ENCODE data around the gene ITFG1. TPM values are rescaled to one million over a fixed set of nuclear protein-coding genes. Genes with fewer than 3 reads are reported as not detected.

Gene ITFG1
- total and polyA plus RNA-seq, 2 donors from 2014 or later, result 63.7 to 69.7 TPM

DNA sequence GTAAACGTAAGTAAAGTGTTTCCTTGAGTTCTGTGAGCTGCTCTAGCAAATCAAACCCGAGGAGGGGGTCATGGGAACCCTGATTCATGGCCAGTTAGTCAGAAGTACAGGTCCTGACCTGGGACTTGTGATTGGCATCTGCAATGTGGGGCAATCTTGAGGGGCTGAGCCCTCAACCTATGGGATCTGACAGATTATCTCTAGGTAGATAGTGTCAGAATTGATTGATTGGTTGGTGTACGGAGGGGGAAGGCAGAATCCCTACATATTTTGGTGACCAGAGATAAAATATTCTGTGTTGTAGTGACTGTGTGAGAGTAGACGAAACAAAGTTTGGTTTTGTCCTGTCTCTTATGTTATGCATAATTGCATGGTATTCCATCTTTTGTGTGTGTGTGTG, 216.7 kb downstream of the ITFG1 start:
- DNase-seq, result no peak
- H3K36me3 ChIP-seq (ENCODE audit: control insufficient read depth in 2 of 3, insufficient read depth in 3 of 3, low read length in 3 of 3), result no peaks in the 10 kb centered on the region
- TF ChIP-seq, protein P1, sequence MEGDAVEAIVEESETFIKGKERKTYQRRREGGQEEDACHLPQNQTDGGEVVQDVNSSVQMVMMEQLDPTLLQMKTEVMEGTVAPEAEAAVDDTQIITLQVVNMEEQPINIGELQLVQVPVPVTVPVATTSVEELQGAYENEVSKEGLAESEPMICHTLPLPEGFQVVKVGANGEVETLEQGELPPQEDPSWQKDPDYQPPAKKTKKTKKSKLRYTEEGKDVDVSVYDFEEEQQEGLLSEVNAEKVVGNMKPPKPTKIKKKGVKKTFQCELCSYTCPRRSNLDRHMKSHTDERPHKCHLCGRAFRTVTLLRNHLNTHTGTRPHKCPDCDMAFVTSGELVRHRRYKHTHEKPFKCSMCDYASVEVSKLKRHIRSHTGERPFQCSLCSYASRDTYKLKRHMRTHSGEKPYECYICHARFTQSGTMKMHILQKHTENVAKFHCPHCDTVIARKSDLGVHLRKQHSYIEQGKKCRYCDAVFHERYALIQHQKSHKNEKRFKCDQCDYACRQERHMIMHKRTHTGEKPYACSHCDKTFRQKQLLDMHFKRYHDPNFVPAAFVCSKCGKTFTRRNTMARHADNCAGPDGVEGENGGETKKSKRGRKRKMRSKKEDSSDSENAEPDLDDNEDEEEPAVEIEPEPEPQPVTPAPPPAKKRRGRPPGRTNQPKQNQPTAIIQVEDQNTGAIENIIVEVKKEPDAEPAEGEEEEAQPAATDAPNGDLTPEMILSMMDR (IDR thresholded peaks at IDR 0.05; ENCODE audit: borderline replicate concordance, extremely low read depth, insufficient read depth), result no peak
- intact Hi-C loops (cut with DNase I), result no loop called here
- H3K27ac ChIP-seq (ENCODE audit: low read depth in 2 of 2, low read length in 2 of 2), result no peak overlapping the region
- H3K9me3 ChIP-seq (ENCODE audit: control insufficient read depth in 2 of 3, insufficient read depth in 1 of 3, low read length in 3 of 3), result no peaks in the 10 kb centered on the region
- no peak overlapping the region for H3K4me3 ChIP-seq (ENCODE audit: low read length in 3 of 3)
- FAIRE-seq, result no peak
- H3K4me1 ChIP-seq (ENCODE audit: control insufficient read depth in 2 of 3, insufficient read depth in 2 of 3, low read depth in 1 of 3, low read length in 3 of 3), result no peaks in the 10 kb centered on the region
- no peak overlapping the region for H3K9ac ChIP-seq (ENCODE audit: low read length in 3 of 3)
- no peaks in the 10 kb centered on the region for H3K27me3 ChIP-seq (ENCODE audit: control insufficient read depth, insufficient read depth, low read length)

DNA sequence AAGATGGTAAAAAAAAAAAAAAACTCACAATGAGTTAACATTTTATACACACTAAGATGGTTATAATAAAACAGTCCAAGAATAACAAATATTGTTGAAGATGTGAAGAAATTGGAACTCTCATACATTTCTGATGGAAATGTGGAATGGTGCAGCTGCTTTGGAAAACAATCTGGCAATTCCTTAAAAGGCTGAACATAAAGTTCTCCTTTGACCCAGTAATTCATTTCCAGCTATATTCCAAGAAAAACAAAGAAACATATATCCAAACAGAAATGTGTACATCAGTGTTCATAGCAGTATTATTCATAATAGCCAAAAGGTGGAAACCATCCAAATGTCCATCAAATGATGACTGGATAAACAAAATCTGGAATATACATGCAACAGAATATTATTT, 219.8 kb downstream of the ITFG1 start:
- TF ChIP-seq, protein P1 (IDR thresholded peaks at IDR 0.05; ENCODE audit: borderline replicate concordance, extremely low read depth, insufficient read depth), result no peak
- Histone ChIP-seq H3K4me1 (ENCODE audit: control insufficient read depth in 2 of 3, insufficient read depth in 2 of 3, low read depth in 1 of 3, low read length in 3 of 3) (no peaks in the 10 kb centered on the region), H3K36me3 (ENCODE audit: control insufficient read depth in 2 of 3, insufficient read depth in 3 of 3, low read length in 3 of 3) (no peaks in the 10 kb centered on the region), H3K9me3 (ENCODE audit: control insufficient read depth in 2 of 3, insufficient read depth in 1 of 3, low read length in 3 of 3) (no peaks in the 10 kb centered on the region), H3K27me3 (ENCODE audit: control insufficient read depth, insufficient read depth, low read length) (no peaks in the 10 kb centered on the region), H3K9ac (ENCODE audit: low read length in 3 of 3) (no peak overlapping the region), H3K27ac (ENCODE audit: low read depth in 2 of 2, low read length in 2 of 2) (no peak overlapping the region), H3K4me3 (ENCODE audit: low read length in 3 of 3) (no peak overlapping the region)
- intact Hi-C loops (cut with DNase I), result no loop called here
- DNase-seq (no peak), FAIRE-seq (no peak)

DNA sequence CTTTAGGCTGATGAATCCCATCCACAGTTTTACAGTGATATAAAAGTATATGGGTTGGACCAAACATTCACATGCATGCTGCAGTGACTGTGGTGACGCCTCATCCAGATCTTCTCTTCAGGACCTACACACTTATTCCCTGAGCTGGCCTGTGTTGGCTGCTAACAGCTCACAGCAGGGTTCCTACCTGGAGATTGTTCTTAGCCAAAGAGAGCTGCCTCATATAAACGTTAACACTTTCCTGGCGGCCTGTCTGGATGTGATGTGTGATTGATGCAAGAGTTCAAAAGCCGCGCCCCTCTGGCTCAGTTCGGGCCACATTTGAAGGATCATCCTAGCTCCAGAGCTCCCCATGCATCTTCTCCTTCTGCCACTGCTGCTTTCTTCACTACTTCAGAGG, 224.1 kb downstream of the ITFG1 start:
- H3K9ac ChIP-seq (ENCODE audit: low read length in 3 of 3), result no peak overlapping the region
- FAIRE-seq, result no peak
- TF ChIP-seq, protein P1 (IDR thresholded peaks at IDR 0.05; ENCODE audit: borderline replicate concordance, extremely low read depth, insufficient read depth), result no peak
- no peak overlapping the region for H3K4me3 ChIP-seq (ENCODE audit: low read length in 3 of 3)
- H3K4me1 ChIP-seq (ENCODE audit: control insufficient read depth in 2 of 3, insufficient read depth in 2 of 3, low read depth in 1 of 3, low read length in 3 of 3), result no peaks in the 10 kb centered on the region
- H3K27ac ChIP-seq (ENCODE audit: low read depth in 2 of 2, low read length in 2 of 2), result no peak overlapping the region
- no peaks in the 10 kb centered on the region for H3K27me3 ChIP-seq (ENCODE audit: control insufficient read depth, insufficient read depth, low read length)
- H3K36me3 ChIP-seq (ENCODE audit: control insufficient read depth in 2 of 3, insufficient read depth in 3 of 3, low read length in 3 of 3), result peaks cover 0 to 2% (median 0%) of the 10 kb centered on the region in 3 donors
- H3K9me3 ChIP-seq (ENCODE audit: control insufficient read depth in 2 of 3, insufficient read depth in 1 of 3, low read length in 3 of 3), result no peaks in the 10 kb centered on the region
- intact Hi-C loops (cut with DNase I), result no loop called here
- DNase-seq, result no peak

DNA sequence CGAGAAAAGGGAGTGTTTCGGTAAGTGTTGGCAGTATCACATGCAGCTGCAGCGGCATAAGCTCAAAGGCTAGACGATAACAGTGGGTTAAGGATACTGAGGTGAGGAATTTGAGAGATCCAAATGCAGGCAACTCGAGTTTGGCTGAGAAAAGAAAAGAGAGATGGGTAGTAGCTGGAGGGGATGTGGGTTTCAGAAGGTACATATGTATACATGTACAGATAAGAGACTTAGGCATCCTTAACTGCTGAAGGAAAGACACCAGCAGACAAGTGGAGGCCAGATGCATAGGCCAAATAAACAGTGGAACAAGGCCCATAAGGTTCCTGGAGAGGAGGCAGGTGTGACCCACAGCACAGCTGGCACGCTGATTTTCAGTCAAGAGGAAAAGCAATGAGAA, 230.6 kb downstream of the ITFG1 start:
- H3K27ac ChIP-seq (ENCODE audit: low read depth in 2 of 2, low read length in 2 of 2), result no peak overlapping the region
- H3K36me3 ChIP-seq (ENCODE audit: control insufficient read depth in 2 of 3, insufficient read depth in 3 of 3, low read length in 3 of 3), result peaks cover 0 to 5% (median 2%) of the 10 kb centered on the region in 3 donors
- no peaks in the 10 kb centered on the region for H3K27me3 ChIP-seq (ENCODE audit: control insufficient read depth, insufficient read depth, low read length)
- H3K9me3 ChIP-seq (ENCODE audit: control insufficient read depth in 2 of 3, insufficient read depth in 1 of 3, low read length in 3 of 3), result no peaks in the 10 kb centered on the region
- no peaks in the 10 kb centered on the region for H3K4me1 ChIP-seq (ENCODE audit: control insufficient read depth in 2 of 3, insufficient read depth in 2 of 3, low read depth in 1 of 3, low read length in 3 of 3)
- FAIRE-seq (no peak), DNase-seq (no peak)
- TF ChIP-seq, protein P1 (IDR thresholded peaks at IDR 0.05; ENCODE audit: borderline replicate concordance, extremely low read depth, insufficient read depth), result no peak
- no peak overlapping the region for H3K4me3 ChIP-seq (ENCODE audit: low read length in 3 of 3)
- intact Hi-C loops (cut with DNase I), result no loop called here
- H3K9ac ChIP-seq (ENCODE audit: low read length in 3 of 3), result no peak overlapping the region

Measured in kidney (tissue), 14 donors.